Panc1 (cell line): ENCODE data around the gene ZNF319. TPM values are rescaled to one million over a fixed set of nuclear protein-coding genes. Genes with fewer than 3 reads are reported as not detected.

Experiments used
- ATAC-seq: fragments of 200-7000 bp; cut with Tn5 transposase; 2 replicates; pipeline ENCODE4 v1.9.1; 2020; ENCODE audit warnings: mild to moderate bottlenecking, moderate library complexity
- BruUV-seq: library from RNA; stranded (reverse); fragments of 400-500 nt; replicated peaks from 2 replicates; lab custom pipeline; 2021; lab: Mats Ljungman, UMichigan
- CTCF ChIA-PET: fragments of 300-600 bp; sonication (Branson Sonifier 250); formaldehyde crosslinking; loops from one replicate; lab custom pipeline; 2022; ENCODE audit warnings: antibody characterized with exemption; lab: Charles Lee
- POLR2A ChIA-PET: fragments of 300-600 bp; sonication (Branson Sonifier 250); formaldehyde crosslinking; loops from one replicate; lab custom pipeline; 2022; ENCODE audit warnings: antibody characterized with exemption; lab: Charles Lee
- DNase-seq: peaks from one replicate; pipeline ENCODE4 v3.0.0-alpha.2; 2010; ENCODE audit warnings: low read depth, low spot score
- H3K27ac ChIP-seq: 2 replicates; pipeline ENCODE4 v1.5.1; 2011; ENCODE audit warnings: mild to moderate bottlenecking, low read length, inconsistent platforms
- H3K27me3 ChIP-seq: fragments of 200-500 bp; sonication (Bioruptor generic); 2 replicates; pipeline ENCODE4 v1.6.0; 2014; ENCODE audit warnings: low read length, inconsistent platforms; ENCODE audit not compliant: control insufficient read depth, insufficient read depth
- H3K36me3 ChIP-seq: fragments of 200-500 bp; sonication (Bioruptor generic); 2 replicates; pipeline ENCODE4 v1.5.1; 2014; ENCODE audit warnings: inconsistent platforms, mild to moderate bottlenecking, low read length, moderate library complexity; ENCODE audit not compliant: control insufficient read depth, insufficient read depth
- H3K4me1 ChIP-seq: 2 replicates; pipeline ENCODE4 v1.5.1; 2011; ENCODE audit warnings: inconsistent platforms, mild to moderate bottlenecking, low read length, moderate library complexity; ENCODE audit not compliant: control insufficient read depth, insufficient read depth
- H3K4me3 ChIP-seq, 2 experiments: 2 replicates each; pipeline ENCODE4 v1.5.1; 2011 to 2012; ENCODE audit warnings: low read depth in 2 of 2, low read length in 2 of 2, mild to moderate bottlenecking in 2 of 2, inconsistent platforms in 1 of 2, moderate library complexity in 1 of 2
- H3K9me3 ChIP-seq: fragments of 200-500 bp; sonication (Bioruptor generic); 2 replicates; pipeline ENCODE4 v1.5.1; 2014; ENCODE audit warnings: low read depth, mild to moderate bottlenecking, inconsistent platforms, low read length, moderate library complexity; ENCODE audit not compliant: control insufficient read depth, insufficient read depth
- CTCF ChIP-seq: fragments of 450-650 bp; IDR thresholded peaks from 2 replicates; pipeline ENCODE4 v1.5.1; 2017; ENCODE audit warnings: mild to moderate bottlenecking
- POLR2AphosphoS5 ChIP-seq: IDR thresholded peaks from 2 replicates; pipeline ENCODE4 v1.6.1; 2012; ENCODE audit warnings: mild to moderate bottlenecking, low read depth, low read length, moderate library complexity
- REST ChIP-seq, 2 experiments: IDR thresholded peaks; 2 replicates each; pipeline ENCODE4 v1.6.1; 2011 to 2012; ENCODE audit warnings: low read depth in 2 of 2, control low read depth in 1 of 2, low read length in 1 of 2, mild to moderate bottlenecking in 1 of 2, moderate library complexity in 1 of 2; ENCODE audit not compliant: insufficient read depth in 1 of 2
- SIN3A ChIP-seq: IDR thresholded peaks from 2 replicates; pipeline ENCODE4 v1.6.1; 2012; ENCODE audit warnings: low read depth, mild to moderate bottlenecking, low read length, moderate library complexity, borderline replicate concordance; ENCODE audit not compliant: insufficient read depth
- TCF7L2 ChIP-seq: IDR thresholded peaks from 2 replicates; pipeline ENCODE4 v1.6.1; 2011; ENCODE audit warnings: mild to moderate bottlenecking, low read depth, low read length, inconsistent platforms
- in situ Hi-C: cut with HindIII; loops from 2 replicates; pipeline ENCODE4 v1.10.0; 2016; ENCODE audit warnings: low sequenced_read_pairs, low pct_unique_long_range_greater_than_20kb
- intact Hi-C: fragments of 100-400 bp; cut with micrococcal nuclease; formaldehyde crosslinking; loops from one replicate; pipeline ENCODE4 v1.10.0; 2022; ENCODE audit not compliant: unreplicated experiment
- total RNA-seq: library from RNA; stranded (reverse); gene quantifications from one replicate; pipeline ENCODE4 v1.2.1, GENCODE V29; 2021; ENCODE audit not compliant: unreplicated experiment

ZNF319 gene
- total RNA-seq, 1 experiment from 2014 or later: 6.5 TPM

GRCh38 chr16:58020628-58021521 is 20.4 kb upstream of the ZNF319 start:
- no peaks in the 10 kb centered on the region for H3K27me3 ChIP-seq
- no peak overlapping the region for H3K27ac ChIP-seq
- ChIA-PET POLR2A (interaction anchor here (0.6 kb wide), 1 partner anchor 97 kb away, joined by 3 read pairs; no protein-coding TSS in a partner anchor), CTCF (no interaction called here)
- peak; percentile 55; the same call in 1 of the 2 replicates for ATAC-seq
- DNase-seq: no peak
- peak; percentile 83 for TF ChIP-seq CTCF
- TF ChIP-seq SIN3A: no peak
- TF ChIP-seq POLR2AphosphoS5: no peak
- TF ChIP-seq TCF7L2: no peak
- no peak for TF ChIP-seq REST (IDR thresholded peaks at IDR 0.05; ENCODE audit: insufficient read depth in 1 of 2, low read depth in 2 of 2, low read length in 1 of 2)
- H3K36me3 ChIP-seq: no peaks in the 10 kb centered on the region
- no peak overlapping the region for H3K4me3 ChIP-seq
- intact Hi-C loops (no loop called here), in situ Hi-C loops (loop anchor here (25.0 kb wide), 1 partner anchor 91 kb away; no protein-coding TSS in a partner anchor)
- peaks cover 10% of the 10 kb centered on the region; the same call in 1 of the 2 replicates for H3K4me1 ChIP-seq
- no peaks in the 10 kb centered on the region for H3K9me3 ChIP-seq
- BruUV-seq: TSS peak; percentile 99

- ATAC-seq: no peak
- BruUV-seq: no TSS peak
- in situ Hi-C loops: loop anchor here (25.0 kb wide), 1 partner anchor 92 kb away; no protein-coding TSS in a partner anchor
- POLR2A ChIA-PET: interaction anchor here (0.5 kb wide), 1 partner anchor 36 kb away, joined by 3 read pairs; no protein-coding TSS in a partner anchor
- Histone ChIP-seq H3K9me3 (no peaks in the 10 kb centered on the region), H3K36me3 (no peaks in the 10 kb centered on the region), H3K4me1 (peaks cover 10% of the 10 kb centered on the region; the same call in 1 of the 2 replicates), H3K4me3 (no peak overlapping the region), H3K27me3 (no peaks in the 10 kb centered on the region), H3K27ac (no peak overlapping the region)
- no peak for TF ChIP-seq CTCF
- no peak for TF ChIP-seq POLR2AphosphoS5
- TF ChIP-seq SIN3A: no peak
- TF ChIP-seq TCF7L2: no peak
- no peak for TF ChIP-seq REST (IDR thresholded peaks at IDR 0.05; ENCODE audit: insufficient read depth in 1 of 2, low read depth in 2 of 2, low read length in 1 of 2)
- no peak for DNase-seq
- CTCF ChIA-PET: no interaction called here
- intact Hi-C loops: no loop called here
These were observed 19.5 kb upstream of the ZNF319 start for GRCh38 chr16:58019866-58020538.
